Measurements from ENCODE around the gene MCC. TPM values are rescaled to one million over a fixed set of nuclear protein-coding genes. Genes with fewer than 3 reads are reported as not detected.

The MCC gene
- total RNA-seq, 1 donor from 2014 or later, result 14.0 TPM

DNA sequence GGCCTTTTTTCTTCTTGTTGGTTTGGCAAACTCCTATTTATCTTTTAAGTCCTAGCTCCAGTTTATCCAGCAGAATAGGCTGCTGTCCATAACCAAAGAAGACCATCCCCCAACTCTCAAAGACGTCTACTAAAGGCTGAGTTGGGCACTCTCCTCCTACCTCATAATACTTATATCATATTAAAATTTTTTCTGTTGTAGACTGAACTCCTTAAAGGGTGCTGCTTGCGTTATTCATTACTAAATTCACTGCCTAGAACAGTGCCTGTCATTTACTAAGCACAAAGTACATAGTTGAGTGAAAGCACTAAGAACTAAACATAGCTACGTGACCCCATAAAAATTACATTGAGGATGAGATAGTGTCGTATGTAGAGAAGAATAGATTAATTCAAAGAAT, 490.0 kb downstream of the MCC start:
- peaks cover 6% of the 10 kb centered on the region for H3K4me1 Mint-ChIP-seq (ENCODE audit: unreplicated experiment)
- H3K27ac Mint-ChIP-seq (ENCODE audit: unreplicated experiment), result no peak overlapping the region
- TF ChIP-seq, protein P1, sequence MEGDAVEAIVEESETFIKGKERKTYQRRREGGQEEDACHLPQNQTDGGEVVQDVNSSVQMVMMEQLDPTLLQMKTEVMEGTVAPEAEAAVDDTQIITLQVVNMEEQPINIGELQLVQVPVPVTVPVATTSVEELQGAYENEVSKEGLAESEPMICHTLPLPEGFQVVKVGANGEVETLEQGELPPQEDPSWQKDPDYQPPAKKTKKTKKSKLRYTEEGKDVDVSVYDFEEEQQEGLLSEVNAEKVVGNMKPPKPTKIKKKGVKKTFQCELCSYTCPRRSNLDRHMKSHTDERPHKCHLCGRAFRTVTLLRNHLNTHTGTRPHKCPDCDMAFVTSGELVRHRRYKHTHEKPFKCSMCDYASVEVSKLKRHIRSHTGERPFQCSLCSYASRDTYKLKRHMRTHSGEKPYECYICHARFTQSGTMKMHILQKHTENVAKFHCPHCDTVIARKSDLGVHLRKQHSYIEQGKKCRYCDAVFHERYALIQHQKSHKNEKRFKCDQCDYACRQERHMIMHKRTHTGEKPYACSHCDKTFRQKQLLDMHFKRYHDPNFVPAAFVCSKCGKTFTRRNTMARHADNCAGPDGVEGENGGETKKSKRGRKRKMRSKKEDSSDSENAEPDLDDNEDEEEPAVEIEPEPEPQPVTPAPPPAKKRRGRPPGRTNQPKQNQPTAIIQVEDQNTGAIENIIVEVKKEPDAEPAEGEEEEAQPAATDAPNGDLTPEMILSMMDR (IDR thresholded peaks at IDR 0.05), result no peak
- H3K9me3 Mint-ChIP-seq (ENCODE audit: unreplicated experiment), result no peaks in the 10 kb centered on the region
- no peaks in the 10 kb centered on the region for H3K27me3 Mint-ChIP-seq (ENCODE audit: unreplicated experiment)
- DNase-seq (ENCODE audit: extremely low spot score, unreplicated experiment), result no peak
- no peak overlapping the region for H3K4me3 Mint-ChIP-seq (ENCODE audit: unreplicated experiment)
- H3K36me3 Mint-ChIP-seq (ENCODE audit: unreplicated experiment), result peaks cover 26% of the 10 kb centered on the region

DNA sequence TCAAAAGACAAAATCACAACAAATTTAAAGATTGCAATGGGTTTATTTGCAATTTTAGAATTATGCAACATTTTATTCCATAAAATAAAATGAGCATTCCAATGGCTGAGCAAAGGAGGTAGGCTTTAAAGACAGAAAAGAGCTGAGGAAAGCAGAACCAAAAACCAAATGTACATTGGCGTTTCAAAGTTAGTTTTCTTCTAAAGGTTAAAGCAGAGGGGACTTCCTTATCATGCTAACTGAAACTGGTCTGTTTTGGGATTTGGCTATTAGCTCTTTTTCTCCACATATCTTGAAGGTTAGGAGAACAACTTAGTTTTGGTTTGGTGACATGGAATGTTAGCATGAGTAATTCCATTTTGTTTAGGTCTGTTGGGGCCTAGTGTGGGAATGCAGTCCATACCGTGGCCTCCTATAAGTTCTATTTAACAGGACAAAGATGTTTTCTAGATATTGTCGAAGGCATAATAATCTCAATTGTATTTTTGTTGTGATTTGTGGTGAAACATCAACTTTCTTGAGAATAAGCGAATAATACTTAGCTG, 491.4 kb downstream of the MCC start:
- no peak for DNase-seq (ENCODE audit: extremely low spot score, unreplicated experiment)
- H3K27ac Mint-ChIP-seq (ENCODE audit: unreplicated experiment), result no peak overlapping the region
- peaks cover 25% of the 10 kb centered on the region for H3K36me3 Mint-ChIP-seq (ENCODE audit: unreplicated experiment)
- TF ChIP-seq, protein P1 (IDR thresholded peaks at IDR 0.05), result no peak
- H3K27me3 Mint-ChIP-seq (ENCODE audit: unreplicated experiment), result no peaks in the 10 kb centered on the region
- peaks cover 6% of the 10 kb centered on the region for H3K4me1 Mint-ChIP-seq (ENCODE audit: unreplicated experiment)
- no peaks in the 10 kb centered on the region for H3K9me3 Mint-ChIP-seq (ENCODE audit: unreplicated experiment)
- H3K4me3 Mint-ChIP-seq (ENCODE audit: unreplicated experiment), result no peak overlapping the region

DNA sequence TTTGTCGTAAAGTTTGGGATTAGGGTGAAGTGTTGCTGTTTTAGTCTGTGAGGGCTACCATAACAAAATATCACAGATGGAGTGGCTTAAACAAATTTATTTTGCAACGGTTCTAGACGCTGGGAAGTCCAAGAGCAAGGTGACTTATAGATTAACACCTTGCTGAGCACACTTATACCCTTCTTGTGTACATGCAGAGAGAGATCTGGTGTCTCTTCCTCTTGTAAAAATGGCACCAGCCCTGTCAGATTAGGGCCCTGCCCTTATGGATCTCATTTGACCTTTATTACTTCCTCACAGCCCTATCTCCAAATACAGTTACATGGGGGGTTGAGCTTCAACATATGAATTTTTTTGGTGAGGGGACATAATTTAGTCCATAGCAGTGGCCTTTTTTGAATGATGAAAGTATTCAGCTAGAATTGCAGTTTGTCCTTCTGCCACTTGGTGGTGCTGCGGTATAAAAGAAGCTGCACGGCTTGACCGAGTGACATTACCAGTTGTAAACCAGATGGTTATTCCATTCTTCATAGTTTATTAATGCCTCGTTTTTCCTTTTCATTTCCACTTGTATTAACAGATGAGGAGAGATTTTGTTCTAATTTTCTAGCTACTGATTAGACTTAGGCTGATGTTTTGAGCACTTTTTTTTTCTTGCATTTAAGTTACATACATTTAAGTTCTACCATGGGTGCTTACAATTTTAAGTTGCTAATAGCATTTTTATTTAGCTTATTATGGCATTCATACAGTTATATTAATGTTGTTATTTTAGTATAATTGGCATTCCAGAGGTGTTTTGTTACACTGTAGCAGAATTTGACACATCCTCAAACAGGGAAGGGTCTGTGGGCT, 492.3 kb downstream of the MCC start:
- H3K4me3 Mint-ChIP-seq (ENCODE audit: unreplicated experiment), result no peak overlapping the region
- peaks cover 6% of the 10 kb centered on the region for H3K4me1 Mint-ChIP-seq (ENCODE audit: unreplicated experiment)
- TF ChIP-seq, protein P1 (IDR thresholded peaks at IDR 0.05), result peak; percentile 94
- H3K27ac Mint-ChIP-seq (ENCODE audit: unreplicated experiment), result peak overlapping the region; percentile 35
- H3K27me3 Mint-ChIP-seq (ENCODE audit: unreplicated experiment), result no peaks in the 10 kb centered on the region
- peaks cover 22% of the 10 kb centered on the region for H3K36me3 Mint-ChIP-seq (ENCODE audit: unreplicated experiment)
- H3K9me3 Mint-ChIP-seq (ENCODE audit: unreplicated experiment), result no peaks in the 10 kb centered on the region
- peak; percentile 89 for DNase-seq (ENCODE audit: extremely low spot score, unreplicated experiment)

DNA sequence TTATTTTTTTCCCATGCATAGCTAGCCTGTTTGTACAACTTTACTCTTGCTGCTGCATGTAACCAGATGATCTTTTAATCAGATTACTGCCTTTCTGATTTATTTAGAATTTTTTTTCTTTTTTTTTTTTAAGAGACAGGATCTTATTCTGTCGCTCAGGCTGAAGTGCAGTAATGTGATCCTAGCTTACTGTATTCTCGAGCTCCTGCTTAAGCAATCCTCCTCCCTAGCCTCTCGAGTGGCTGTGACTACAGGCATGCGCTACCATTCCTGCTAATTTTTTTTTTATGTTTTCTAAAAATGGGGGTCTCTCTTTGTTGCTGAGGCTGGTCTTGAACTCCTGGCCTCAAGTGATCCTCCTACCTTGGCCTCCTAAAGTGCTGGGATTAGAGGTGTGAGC, 502.0 kb downstream of the MCC start:
- Mint-ChIP-seq H3K27ac (ENCODE audit: unreplicated experiment) (no peak overlapping the region), H3K4me1 (ENCODE audit: unreplicated experiment) (peaks cover 23% of the 10 kb centered on the region), H3K36me3 (ENCODE audit: unreplicated experiment) (peaks cover 19% of the 10 kb centered on the region), H3K27me3 (ENCODE audit: unreplicated experiment) (no peaks in the 10 kb centered on the region), H3K9me3 (ENCODE audit: unreplicated experiment) (no peaks in the 10 kb centered on the region), H3K4me3 (ENCODE audit: unreplicated experiment) (no peak overlapping the region)
- TF ChIP-seq, protein P1 (IDR thresholded peaks at IDR 0.05), result no peak
- DNase-seq (ENCODE audit: extremely low spot score, unreplicated experiment), result no peak

DNA sequence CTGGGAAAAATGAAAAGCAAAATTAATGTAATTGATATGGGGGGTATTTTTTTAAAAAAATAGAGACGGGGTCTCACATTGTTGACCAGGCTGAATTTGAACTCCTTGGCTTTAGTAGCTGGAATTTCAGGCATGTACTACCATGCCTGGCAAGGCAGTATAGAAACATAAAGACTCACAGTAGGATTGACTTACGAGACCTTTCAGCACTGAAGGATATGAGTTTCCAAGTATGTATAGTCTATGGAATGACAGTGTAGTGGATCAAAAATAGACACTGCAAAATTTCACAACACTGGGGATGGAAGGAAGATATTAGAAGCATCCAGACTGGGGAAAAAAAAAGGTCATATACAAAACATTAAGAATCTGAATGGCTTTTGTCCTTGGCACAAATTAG, 504.9 kb downstream of the MCC start:
- Mint-ChIP-seq H3K4me1 (ENCODE audit: unreplicated experiment) (peaks cover 44% of the 10 kb centered on the region), H3K27me3 (ENCODE audit: unreplicated experiment) (no peaks in the 10 kb centered on the region)

More for the DNA sequence above, 504.9 kb downstream of the MCC start:
- H3K9me3 Mint-ChIP-seq (ENCODE audit: unreplicated experiment), result no peaks in the 10 kb centered on the region
- H3K27ac Mint-ChIP-seq (ENCODE audit: unreplicated experiment), result peak overlapping the region; percentile 55
- no peak overlapping the region for H3K4me3 Mint-ChIP-seq (ENCODE audit: unreplicated experiment)
- peaks cover 13% of the 10 kb centered on the region for H3K36me3 Mint-ChIP-seq (ENCODE audit: unreplicated experiment)
- no peak for DNase-seq (ENCODE audit: extremely low spot score, unreplicated experiment)
- TF ChIP-seq, protein P1 (IDR thresholded peaks at IDR 0.05), result no peak

Data from osteocyte (in vitro differentiated cells).